Inflammatory macrophage treated with lipopolysaccharide for 4 hours (primary cell): ENCODE measurements around the gene ERBB4.
A peak's percentile ranks its signal among the peaks of the same experiment; 100 is the strongest.

ENCODE experiments used
- DNase-seq: peaks from one replicate; pipeline ENCODE4 v3.0.0-alpha.2; 2020

The ERBB4 gene

DNA sequence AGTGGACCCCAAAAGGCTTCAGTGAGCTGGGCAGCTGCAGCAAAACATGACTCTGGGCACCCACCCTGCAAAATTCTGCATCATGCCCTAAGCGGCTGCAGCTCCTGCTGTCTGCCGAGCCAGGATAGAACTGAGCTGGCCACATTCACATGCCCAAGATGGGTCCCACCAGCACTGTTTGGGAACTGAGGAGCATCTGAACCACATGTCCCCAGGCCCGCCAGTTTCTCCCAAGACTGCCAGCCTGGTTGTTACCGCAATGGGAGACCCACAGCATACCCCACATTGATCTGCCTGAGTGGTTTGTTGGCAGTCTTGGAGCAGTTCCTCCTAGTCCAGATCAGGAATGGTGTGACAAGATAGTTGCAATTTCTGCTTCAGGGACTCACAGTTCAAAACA, 1035.4 kb downstream of the ERBB4 start:
- DNase-seq = no peak

DNA sequence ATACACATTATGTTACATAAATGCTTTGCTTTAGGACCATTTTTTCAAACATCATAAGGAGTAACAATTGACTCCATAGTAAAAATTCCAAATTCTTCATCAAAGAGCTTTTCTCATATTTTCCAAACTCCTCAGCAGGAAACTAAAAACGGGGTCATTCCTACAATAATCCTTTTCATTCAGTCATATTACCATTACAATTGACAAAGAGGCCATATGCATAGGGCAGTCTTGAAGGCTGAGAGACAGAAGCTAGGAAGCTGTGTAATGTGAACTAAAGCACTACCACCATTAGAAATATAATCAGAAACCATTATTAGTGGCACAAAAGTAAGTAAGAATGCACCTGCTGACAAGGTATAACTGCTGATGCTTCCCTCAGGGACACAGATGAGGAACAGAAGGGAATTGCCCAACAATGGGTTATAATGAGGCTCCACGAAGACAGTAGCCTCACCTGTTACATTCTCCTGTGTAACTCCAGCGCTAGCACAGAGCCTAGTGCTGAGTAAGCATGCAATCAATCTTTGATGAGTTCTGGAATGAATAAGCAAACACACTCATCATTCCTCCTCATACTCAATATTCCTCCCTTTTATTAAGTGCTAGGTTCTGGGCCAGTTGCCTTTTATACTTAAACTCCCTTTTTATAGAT, 1039.9 kb downstream of the ERBB4 start:
- no peak for DNase-seq

DNA sequence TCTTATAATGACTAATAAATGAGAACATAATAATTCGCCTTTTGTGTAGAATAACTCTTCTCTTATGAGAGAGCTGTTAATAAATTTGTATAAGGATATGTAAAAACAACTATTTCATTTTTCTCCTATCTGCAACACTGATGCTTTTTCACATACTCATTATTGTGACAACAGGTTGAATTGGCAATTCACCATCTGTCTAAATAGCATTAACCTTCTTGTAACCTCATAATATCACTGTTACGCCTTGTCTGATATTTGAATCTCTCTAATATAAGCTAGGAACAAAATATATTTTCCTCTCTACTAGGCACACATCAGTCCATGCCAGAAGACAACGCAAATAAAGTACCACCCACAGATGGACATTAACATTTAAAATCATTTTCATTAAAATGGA, 1043.3 kb downstream of the ERBB4 start:
- no peak for DNase-seq

DNA sequence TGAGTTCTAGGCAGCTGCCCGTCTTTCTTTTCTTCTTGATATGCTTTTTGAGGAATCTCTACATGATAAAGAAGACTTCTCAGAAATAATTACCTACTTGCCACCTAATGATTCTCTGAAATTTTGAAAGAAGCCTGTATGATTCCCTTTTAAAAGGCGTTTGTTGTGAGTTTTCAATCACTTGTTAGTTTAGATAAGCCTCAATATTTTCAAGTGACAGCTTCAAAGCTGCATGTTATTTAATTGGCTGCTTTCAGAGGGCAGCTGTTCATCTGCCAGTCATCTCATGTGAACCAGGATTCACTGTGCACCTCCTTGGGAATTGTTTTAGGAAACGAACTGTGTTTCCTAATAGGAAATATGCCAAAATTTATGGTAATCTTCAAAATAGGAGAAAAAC, 1044.1 kb downstream of the ERBB4 start:
- DNase-seq = no peak

DNA sequence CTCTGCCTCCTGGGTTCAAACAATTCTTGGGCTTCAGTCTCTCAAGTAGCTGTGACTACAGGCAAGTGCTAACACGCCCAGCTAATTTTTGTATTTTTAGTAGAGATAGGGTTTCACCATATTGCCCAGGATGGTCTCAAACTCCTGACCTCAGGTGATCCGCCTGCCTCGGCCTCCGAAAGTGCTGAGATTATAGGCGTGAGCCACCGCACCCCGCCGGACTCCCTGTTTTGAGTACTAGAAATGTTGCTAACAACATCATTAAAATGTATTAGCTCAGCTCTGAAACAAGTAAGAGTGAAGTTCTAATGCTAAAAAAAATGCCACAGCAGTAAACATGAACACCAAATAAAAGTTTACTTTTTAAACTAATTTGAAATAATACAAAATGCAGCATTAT, 1044.5 kb downstream of the ERBB4 start:
- DNase-seq = no peak

DNA sequence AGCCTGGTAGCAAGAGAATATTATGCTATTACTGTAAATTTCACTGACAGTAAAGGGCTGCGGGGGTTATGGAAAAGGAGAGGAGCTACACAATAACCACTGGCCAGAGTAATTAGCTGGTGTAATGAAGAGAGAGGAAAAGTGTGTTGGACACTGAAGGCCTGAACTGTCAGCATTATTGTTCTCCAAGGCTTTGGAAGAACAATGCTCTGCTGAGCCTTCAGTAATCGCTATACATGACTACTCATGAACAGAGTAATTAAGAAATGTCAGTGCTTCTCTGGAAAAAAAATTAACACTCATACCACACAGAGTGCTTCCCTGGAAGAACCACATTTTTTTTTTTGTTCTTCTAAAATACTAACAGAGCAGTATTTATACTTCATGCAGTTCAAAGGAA, 1050.9 kb downstream of the ERBB4 start:
- no peak for DNase-seq

DNA sequence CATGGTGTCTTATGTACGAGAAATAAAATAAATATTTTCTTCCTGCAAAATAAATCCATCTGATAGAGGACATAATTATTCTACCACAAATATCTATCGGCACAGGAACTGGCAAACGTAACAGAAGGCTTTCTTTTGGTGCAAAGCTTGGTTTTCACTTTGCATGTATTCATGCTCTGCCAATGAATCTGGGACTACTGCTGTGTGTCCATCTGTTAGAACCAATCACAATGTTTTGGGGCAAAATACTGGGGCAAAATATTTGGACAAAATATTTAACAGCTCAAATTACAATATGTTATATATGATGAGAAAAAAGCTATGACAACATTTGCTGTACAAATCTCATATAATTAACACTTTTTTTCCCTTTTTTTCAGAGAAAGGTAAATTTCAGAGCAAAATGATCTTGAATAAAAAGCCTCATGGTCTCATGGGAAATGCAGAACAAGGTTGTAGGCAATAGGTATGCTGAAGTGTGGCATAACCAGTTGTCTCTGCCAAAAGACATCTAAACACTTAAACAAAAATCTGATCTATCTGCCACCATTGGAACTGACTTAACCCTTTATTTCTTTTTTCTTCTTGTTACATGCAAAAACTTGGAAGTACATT, 1059.0 kb downstream of the ERBB4 start:
- no peak for DNase-seq

DNA sequence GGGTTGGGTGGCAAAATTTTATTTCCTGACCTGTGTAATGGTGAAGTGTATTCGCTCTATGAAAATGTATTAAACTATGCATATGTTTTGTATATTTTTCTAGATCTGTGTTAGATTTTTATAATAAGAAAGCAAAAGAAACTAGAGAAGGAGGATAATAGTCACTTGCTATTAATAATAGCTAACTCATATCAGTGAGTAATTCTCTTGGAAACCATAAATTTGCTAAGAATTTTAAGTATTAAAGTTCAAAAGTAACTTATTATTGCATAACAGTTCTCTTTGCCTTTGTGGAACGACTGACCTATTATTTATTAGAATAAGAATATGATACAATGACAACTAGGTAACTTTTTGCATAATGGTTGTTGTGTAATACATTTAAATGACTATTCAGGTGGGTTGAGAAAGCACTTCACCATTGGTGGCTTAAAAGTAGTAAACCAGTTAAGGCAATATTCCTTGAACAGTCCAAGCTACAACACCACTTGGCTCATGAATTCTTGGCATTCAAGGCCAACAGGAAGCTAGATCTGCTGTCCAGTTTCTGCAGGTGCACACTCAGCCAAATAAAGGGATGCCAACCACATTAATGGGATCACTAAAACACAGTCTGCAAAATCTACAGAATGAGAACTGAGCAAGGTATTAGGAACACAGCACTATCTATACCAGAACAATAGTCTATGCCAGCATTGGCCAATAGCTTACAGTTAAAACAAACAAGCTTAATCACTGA, 1060.9 kb downstream of the ERBB4 start:
- no peak for DNase-seq

DNA sequence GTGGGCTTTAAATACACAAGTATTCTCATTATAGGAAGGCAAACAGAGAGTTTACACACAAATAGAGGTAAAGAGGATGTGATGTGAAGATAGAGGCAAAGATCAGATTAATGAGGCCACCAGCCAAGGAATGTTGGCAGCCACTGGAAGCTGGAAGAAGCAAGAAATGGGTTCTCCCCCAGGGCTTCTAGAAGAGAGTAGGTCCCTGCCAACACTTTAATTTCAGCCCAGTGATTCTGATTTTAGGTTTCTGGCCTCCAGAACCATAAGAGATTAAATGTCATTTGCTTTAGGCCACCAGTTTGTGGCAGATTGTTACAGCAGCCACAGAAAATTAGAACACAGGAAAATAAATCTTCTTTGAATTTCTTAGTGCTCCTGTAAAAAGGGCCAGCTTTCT, 1065.5 kb downstream of the ERBB4 start:
- DNase-seq = no peak

DNA sequence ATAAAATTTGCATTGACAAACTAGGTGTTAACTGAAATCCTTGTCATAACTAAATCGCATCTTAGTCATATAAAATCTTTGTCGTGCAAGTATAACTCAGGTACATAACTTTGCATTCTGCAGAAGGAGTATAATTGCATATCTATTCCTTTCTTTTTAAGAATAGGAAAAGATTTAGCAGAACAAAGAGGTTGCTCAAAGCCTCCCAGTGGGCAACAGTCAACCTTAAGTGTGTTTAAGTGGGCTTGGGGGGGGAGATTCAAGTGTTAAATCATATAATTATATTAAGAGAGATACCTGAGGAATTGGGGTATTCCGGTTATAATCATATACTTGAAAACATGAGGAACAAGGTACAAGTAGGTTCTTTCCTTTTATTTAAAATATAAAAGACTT, 1068.9 kb downstream of the ERBB4 start:
- no peak for DNase-seq

DNA sequence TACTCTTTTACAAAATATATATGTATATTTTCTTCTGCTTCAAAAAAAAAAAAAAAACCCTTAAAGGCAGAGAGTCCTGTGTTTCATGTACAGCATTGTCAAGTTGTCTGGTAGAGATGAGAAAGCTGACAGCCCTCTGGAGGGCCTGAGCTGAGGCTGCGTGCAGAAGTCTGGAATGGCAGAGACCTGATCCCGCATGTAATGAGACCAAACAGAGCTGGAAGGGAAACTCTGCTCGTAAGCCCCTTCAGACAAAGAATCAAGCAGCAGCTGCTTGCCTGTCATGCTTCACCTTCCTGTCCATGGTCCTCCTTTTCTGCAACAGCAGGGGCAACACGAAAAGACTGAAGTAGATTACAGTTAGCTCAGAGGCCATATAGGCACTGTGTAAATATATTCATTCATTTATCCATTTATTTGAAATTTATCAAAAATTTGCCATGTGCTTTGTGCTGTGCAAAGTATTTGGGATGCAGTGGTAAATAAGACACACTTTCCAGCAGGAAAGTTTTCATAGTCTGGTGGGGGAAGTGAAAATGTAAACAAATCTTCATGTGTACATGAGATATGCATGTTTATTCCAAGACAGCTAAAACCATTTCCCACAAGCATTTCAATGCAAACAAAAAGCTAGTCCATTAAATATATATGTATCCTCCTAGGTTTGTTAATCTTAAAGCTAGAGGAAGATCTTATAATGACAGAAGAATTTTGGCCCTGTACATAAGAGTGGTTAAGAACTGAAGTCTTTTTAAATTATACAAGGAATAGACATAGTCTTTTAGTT, 1069.5 kb downstream of the ERBB4 start:
- no peak for DNase-seq

DNA sequence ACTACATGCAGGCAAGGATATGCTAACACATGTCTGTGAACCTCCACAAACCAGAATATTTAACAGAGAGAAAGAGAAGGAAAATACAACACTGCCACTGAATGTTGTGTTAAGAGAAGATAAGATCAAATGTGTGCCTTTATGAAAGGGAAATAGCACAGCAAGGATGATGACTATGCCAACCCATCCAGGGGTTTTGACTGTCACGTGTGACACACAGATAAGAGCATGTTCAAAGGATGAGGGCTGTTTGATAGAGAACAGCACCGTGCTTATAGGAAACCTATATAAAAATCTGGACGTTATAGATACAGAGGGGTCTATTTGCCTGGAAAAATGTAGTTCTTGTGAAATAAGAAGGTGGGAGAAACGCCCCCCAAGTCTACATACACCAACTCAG, 1070.4 kb downstream of the ERBB4 start:
- no peak for DNase-seq

DNA sequence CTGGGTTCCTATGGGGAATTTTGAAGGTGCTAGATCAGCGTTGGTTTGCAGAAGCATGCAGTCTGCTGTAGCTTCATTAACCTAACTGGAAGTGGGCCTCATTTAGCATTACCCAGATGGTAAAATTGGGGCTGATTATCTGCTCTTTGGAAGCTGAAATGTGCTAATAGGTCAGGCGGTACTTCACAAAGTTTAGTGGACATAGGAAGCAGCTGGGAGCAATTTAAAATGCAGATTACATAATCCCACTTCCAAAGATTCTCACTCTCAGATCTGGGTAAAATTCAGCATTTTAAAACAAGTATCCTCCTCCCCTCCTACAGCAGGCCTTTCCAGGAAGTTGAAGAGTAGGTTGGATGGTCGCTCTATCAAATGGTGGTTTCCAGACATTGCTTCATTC, 1075.2 kb downstream of the ERBB4 start:
- no peak for DNase-seq

DNA sequence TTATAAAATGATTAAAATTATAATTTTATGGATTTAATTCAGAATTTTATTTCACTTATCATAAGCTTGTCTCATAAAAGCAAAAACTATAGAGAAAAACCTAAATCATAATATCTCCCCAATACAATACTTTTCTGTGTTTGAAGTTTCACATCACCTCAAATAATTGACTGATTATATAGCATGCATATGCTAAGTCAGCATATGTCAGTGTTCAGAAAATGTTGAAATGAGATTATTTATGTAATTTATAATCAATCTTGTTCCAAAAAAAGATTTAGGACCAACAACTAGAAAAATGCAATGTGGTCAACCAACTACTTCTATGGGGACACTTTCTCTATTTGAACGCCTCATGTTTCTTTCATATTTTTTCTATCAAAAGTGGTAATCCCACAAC, 1079.6 kb downstream of the ERBB4 start:
- DNase-seq = no peak

DNA sequence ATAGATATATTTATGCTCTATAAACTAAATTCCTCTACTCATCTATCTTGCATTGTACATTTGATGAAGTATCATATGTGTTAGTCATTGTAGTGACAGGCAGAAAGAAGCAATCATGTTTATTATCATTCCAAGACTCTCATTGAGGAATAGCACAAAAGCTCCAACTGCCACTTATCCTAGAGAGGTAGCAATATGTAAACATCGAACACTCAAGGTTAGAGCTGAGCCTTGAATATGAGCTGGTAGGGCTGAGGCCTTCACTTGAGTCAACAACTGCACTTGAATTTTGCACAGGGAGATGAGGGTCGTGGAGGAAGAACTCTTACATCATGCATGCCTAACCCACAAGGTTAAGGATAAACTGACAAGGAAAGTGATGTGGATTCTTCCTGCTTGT, 1081.3 kb downstream of the ERBB4 start:
- DNase-seq = no peak

DNA sequence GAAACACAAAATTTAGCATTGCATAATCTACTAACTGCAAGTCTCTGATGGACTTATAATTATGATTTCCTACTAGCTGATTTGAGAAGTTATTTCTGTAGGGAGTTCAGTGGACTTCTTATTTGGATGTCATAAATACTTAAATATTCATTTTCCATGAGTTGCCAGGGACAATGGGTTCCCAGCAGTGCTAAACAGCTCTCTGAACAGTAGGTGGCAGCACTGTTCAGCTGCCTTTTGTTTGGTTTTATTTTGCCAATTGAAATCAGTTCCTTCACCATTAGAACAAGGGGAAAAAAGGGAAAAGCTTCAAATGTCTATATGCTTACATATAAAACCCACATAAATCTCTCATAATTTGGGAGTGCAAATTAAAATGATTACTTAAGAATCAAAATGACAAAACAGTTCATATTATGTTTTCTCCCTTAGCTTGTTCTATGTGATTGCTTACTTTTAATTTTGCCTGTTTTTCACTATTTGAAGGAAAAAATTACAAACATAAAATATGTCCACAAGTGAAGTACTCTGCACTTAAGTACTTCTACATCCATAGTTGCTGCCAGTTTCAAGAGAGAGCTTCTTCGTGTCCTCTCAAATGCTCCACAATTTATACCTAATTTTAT, 1083.3 kb downstream of the ERBB4 start:
- DNase-seq = peak; percentile 16

DNA sequence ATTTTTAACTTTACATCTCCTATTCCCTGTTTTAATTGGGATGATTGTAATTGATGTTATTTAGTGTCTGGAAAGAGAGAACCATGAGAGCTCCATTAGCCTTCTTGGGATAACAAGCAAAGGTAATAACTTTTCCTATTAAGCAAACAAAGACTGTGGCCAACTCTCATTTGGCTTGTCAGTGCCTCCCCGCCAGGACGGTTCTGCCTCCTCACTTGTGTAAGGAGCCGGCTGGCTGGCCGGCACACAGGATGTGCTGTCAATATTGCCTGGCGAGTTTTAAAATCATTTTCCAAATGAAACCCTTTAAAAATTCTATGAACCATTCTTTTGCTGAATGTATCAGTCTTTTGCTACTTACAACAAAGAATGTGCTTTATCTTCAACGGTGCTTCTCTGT, 1083.9 kb downstream of the ERBB4 start:
- no peak for DNase-seq

DNA sequence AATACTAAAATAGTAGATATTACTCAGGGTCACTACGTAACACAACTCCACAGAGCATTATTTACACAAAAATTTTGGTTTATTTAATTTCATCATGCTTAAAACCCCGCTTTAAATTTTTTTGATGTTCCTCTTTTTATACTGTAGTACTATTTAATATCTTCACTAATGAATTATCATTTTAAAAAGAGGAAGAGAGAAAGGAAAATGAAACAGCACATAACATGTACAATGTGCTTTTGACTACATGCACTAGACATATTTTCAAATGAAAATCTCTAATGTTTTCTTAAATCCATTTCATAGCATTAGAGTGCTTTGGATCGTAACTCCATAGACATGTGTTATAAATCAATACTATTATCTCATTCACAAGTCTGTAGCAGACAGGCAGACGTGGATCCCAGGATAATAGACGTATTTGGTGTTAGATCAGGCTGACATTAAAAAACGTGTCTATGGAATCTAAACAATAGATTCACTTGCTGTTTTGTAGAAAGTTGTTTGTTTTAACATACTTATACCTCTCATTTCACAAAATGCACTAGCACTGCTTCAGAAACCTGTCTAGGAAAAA, 1085.2 kb downstream of the ERBB4 start:
- DNase-seq = no peak

DNA sequence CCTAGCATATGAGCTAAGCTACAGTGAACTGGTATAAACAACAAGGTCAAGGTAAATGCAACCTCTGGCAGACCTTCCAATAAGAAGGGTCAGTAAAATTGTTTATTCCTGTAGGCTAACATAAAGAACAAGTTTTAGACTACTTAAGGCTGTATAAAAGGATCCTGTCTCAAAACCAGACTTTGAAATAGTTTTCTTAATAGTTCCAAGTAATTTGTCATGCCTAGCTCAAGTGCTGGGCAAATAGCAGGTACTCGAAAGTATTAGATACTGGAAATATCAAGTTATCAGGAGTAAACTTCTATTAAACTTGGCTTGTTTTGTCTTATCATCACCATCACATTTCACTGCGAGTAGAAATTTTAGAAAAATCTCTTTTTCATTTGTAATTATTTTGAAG, 1087.0 kb downstream of the ERBB4 start:
- DNase-seq = no peak

DNA sequence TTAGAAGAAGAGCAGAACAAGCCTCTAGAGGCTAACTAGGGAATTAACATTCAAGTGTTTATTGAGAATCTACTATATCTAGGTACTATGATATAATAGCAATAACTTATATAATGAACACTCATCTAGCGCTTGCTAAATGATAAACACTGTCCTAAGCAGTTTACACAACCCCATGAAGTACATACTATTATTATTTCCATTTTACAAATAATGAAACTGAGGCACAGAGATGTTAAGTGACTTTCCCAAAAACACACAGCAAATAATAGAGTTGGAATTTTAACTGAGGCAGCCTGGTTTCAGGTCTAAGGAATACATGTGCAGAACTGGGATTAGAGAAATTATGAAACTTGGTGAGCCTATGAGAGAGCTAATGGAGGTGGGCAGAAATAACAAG, 1088.8 kb downstream of the ERBB4 start:
- DNase-seq = no peak

DNA sequence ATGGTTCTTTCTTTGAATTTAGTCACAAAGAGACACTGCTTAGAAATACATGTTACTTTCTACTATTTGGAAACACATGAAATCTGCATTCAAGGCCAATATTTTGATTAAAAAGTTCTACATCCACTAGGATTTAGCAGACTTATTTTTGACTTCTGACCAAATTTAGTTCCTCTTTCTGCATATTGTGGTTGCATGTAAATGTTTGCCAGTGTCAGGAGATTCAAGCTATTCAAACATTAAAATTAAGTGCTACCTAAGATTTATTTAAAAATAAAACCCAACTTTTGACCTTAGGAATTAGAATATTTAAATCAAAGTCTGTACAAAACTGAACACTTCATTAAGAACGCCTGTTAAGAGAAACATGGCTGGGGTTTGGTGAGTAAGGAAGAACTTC, 1091.1 kb downstream of the ERBB4 start:
- no peak for DNase-seq

DNA sequence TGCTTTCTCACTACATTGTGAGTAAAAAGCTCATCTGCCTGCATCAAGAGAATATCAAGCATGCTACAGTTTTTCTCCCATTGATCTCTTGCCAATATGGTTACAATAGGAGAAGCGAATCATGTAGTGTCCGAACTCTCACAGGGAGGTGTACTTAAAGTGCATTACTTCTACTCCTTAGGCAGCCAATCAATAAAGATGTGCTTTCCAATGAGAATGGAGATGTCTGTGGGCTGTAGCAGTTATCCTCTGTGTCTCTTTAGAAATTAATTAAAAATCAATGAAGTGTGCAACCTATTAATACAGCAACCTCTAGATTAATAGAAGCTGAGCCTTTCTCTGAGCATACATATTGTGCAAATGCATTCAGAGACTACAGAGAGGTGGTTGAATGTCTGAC, 1098.5 kb downstream of the ERBB4 start:
- no peak for DNase-seq

DNA sequence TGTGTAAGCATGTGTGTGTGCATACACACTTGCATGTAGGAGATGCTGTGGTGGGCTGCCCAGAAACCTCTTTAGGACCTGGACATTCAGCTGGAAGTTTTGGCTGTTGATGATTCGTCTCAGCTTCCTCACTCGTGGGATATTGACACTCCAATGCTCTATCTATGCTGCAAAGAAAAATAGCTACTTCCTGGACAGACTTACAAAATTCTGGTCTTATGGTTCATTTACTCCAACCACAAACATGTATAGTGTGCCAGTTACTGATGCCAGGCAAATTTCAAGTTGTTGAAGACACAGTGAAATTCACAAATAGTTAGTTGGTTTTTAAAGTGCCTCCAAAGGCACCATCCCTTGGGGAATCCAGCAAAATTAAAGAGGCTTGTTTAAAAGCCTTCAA, 1099.6 kb downstream of the ERBB4 start:
- no peak for DNase-seq
